Stimulated activated memory B cell treated with anti-CD40 and anti-IgM and Interleukin-4, amounts not matched to agents 10 μg/mL and 1 μg/mL and 100 μg/mL, for 72 hours (primary cell): ENCODE data around the gene CDH13.
A peak's percentile ranks its signal among the peaks of the same experiment; 100 is the strongest.

ENCODE experiments used
- ATAC-seq: fragments of 150-1000 bp; cut with Tn5 transposase; 2 replicates; pipeline ENCODE4 v1.10.0; 2021
- H3K27ac Mint-ChIP-seq: one replicate; pipeline ENCODE4 v1.8.0; 2022; ENCODE audit warnings: mild to moderate bottlenecking, mixed read lengths
- H3K27me3 Mint-ChIP-seq: one replicate; pipeline ENCODE4 v1.8.0; 2022; ENCODE audit warnings: mixed read lengths
- H3K36me3 Mint-ChIP-seq: one replicate; pipeline ENCODE4 v1.8.0; 2022; ENCODE audit warnings: mixed read lengths
- H3K4me1 Mint-ChIP-seq: one replicate; pipeline ENCODE4 v1.8.0; 2022; ENCODE audit warnings: mixed read lengths
- H3K4me3 Mint-ChIP-seq: one replicate; pipeline ENCODE4 v1.8.0; 2022; ENCODE audit warnings: mild to moderate bottlenecking, moderate library complexity, mixed read lengths
- H3K9me3 Mint-ChIP-seq: one replicate; pipeline ENCODE4 v1.8.0; 2022; ENCODE audit warnings: mixed read lengths

Gene CDH13

DNA sequence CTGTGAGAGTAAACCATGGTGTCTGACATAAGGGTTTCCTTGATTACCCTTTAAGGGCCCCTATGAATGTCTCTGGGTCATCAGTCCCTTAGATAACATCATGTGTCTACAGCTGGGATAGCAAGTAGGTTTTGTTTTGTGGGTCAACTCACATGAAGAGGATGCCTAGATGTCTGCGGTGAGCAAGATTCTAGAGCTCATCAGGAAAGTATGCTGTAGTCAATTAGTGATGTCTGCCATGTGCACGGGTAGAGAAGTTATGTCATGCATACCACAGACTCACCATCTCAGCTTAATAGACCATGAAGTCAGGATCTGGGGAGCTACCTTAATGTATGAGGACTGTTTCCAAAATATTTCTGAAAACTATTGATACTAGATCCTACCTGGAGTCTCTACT, 57.5 kb downstream of the CDH13 start:
- no peak for ATAC-seq
- Mint-ChIP-seq H3K27ac (no peak overlapping the region), H3K4me1 (no peaks in the 10 kb centered on the region), H3K4me3 (no peak overlapping the region), H3K27me3 (peaks cover 16% of the 10 kb centered on the region), H3K36me3 (no peaks in the 10 kb centered on the region), H3K9me3 (no peaks in the 10 kb centered on the region)

GRCh38 chr16:82685526-82685925, 58.8 kb downstream of the CDH13 start:
- H3K27ac Mint-ChIP-seq = no peak overlapping the region
- peaks cover 16% of the 10 kb centered on the region for H3K27me3 Mint-ChIP-seq
- no peaks in the 10 kb centered on the region for H3K9me3 Mint-ChIP-seq
- no peaks in the 10 kb centered on the region for H3K36me3 Mint-ChIP-seq
- no peaks in the 10 kb centered on the region for H3K4me1 Mint-ChIP-seq
- no peak for ATAC-seq
- no peak overlapping the region for H3K4me3 Mint-ChIP-seq

GRCh38 chr16:82694239-82694874, 67.6 kb downstream of the CDH13 start:
- ATAC-seq = no peak
- no peaks in the 10 kb centered on the region for H3K27me3 Mint-ChIP-seq
- no peaks in the 10 kb centered on the region for H3K9me3 Mint-ChIP-seq
- H3K4me1 Mint-ChIP-seq = no peaks in the 10 kb centered on the region
- no peaks in the 10 kb centered on the region for H3K36me3 Mint-ChIP-seq
- H3K4me3 Mint-ChIP-seq = no peak overlapping the region
- H3K27ac Mint-ChIP-seq = no peak overlapping the region

DNA sequence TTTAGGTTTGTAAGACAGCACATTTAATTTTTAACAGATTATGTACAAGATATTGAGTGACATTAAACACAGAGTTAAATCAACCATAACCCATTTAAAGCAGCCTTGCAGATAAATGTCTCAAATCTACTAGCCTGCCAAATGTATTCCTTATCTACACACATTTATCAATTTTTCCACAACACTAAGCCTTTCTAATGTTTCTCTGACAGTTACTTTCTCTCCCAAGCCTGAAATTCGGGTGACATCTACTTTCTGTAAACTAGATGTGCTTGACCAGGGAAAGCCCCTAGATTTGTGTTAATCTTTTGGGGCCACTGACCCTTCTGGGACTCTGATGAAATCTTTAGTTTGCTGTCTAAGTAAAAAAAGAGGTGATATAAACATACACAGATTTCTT, 69.0 kb downstream of the CDH13 start:
- H3K27ac Mint-ChIP-seq = no peak overlapping the region
- no peaks in the 10 kb centered on the region for H3K9me3 Mint-ChIP-seq
- ATAC-seq = no peak
- no peaks in the 10 kb centered on the region for H3K27me3 Mint-ChIP-seq
- no peak overlapping the region for H3K4me3 Mint-ChIP-seq
- H3K4me1 Mint-ChIP-seq = peaks cover 2% of the 10 kb centered on the region
- no peaks in the 10 kb centered on the region for H3K36me3 Mint-ChIP-seq

DNA sequence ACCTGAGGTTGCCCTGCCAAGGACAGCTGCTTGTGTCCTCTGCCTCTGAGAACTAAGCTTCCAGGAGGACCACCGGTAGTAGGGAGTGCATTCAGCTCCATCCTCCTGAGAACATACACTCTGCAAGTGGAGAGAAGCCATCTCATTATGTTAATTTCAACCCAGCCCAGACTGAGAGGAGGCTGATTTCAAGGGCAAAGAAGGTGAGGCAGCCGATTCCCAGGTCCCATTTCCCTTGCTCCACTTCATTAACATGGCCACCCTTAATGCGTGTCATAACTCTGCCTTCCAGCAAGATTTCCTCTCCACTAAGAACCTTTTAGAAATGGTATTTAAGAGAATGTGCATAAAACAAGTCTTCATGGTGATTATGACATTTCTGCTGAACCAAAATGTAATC, 72.5 kb downstream of the CDH13 start:
- ATAC-seq = no peak
- H3K4me1 Mint-ChIP-seq = peaks cover 9% of the 10 kb centered on the region
- no peak overlapping the region for H3K27ac Mint-ChIP-seq
- H3K27me3 Mint-ChIP-seq = peaks cover 12% of the 10 kb centered on the region
- no peaks in the 10 kb centered on the region for H3K36me3 Mint-ChIP-seq
- no peak overlapping the region for H3K4me3 Mint-ChIP-seq
- no peaks in the 10 kb centered on the region for H3K9me3 Mint-ChIP-seq

- peaks cover 9% of the 10 kb centered on the region for H3K4me1 Mint-ChIP-seq
- ATAC-seq = no peak
- no peak overlapping the region for H3K27ac Mint-ChIP-seq
- H3K27me3 Mint-ChIP-seq = peaks cover 12% of the 10 kb centered on the region
- H3K9me3 Mint-ChIP-seq = no peaks in the 10 kb centered on the region
- no peaks in the 10 kb centered on the region for H3K36me3 Mint-ChIP-seq
- no peak overlapping the region for H3K4me3 Mint-ChIP-seq
Measured at GRCh38 chr16:82699711-82700495, 73.1 kb downstream of the CDH13 start.

DNA sequence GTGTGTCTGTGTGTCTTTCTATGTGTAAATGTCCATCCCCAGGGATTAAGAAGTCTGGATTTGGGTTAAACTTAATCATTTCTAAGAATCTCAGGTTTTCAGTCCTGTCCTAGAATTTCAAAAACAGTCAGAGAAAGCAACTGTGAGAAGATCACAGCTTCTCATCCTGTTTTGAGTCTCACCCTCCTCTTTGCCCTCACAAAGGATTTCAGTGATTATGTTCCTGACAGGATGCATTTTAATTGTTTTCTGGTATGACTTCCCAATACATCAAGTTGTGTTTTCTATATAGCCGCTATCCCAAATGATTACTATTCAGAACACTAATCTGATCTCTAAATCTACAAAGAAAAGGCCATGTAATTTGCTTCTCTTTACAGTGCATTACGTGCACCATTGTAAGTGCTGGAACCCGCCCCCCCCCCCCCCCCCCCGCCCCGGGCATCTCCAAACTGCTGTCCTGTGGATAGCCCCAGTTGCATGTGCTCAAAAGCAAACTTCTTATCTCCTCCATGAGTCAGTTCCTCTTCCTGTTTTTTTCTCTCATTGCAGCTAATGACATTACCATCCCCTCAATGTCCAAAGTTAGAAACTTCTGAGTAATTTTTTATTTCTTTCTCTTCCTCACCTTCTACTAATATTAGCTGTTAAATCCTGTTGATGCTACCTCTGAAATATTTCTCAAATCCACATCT, 73.9 kb downstream of the CDH13 start:
- Mint-ChIP-seq H3K4me1 (peaks cover 9% of the 10 kb centered on the region), H3K9me3 (no peaks in the 10 kb centered on the region), H3K4me3 (no peak overlapping the region), H3K36me3 (no peaks in the 10 kb centered on the region), H3K27ac (peak overlapping the region; percentile 48), H3K27me3 (peaks cover 14% of the 10 kb centered on the region)
- peak; percentile 57 for ATAC-seq

- peak overlapping the region; percentile 48 for H3K27ac Mint-ChIP-seq
Measured at GRCh38 chr16:82701442-82701955, 74.7 kb downstream of the CDH13 start.

GRCh38 chr16:82703161-82703560, 76.4 kb downstream of the CDH13 start:
- H3K36me3 Mint-ChIP-seq = no peaks in the 10 kb centered on the region
- no peak overlapping the region for H3K4me3 Mint-ChIP-seq
- H3K4me1 Mint-ChIP-seq = peaks cover 9% of the 10 kb centered on the region
- H3K27ac Mint-ChIP-seq = no peak overlapping the region
- no peak for ATAC-seq
- peaks cover 23% of the 10 kb centered on the region for H3K27me3 Mint-ChIP-seq
- no peaks in the 10 kb centered on the region for H3K9me3 Mint-ChIP-seq

More at GRCh38 chr16:82701442-82701955, 74.7 kb downstream of the CDH13 start:
- Mint-ChIP-seq H3K27me3 (peaks cover 23% of the 10 kb centered on the region), H3K36me3 (no peaks in the 10 kb centered on the region), H3K4me3 (no peak overlapping the region), H3K9me3 (no peaks in the 10 kb centered on the region), H3K4me1 (peaks cover 9% of the 10 kb centered on the region)
- no peak for ATAC-seq

- no peak overlapping the region for H3K4me3 Mint-ChIP-seq
Measured at GRCh38 chr16:82703871-82704768, 77.4 kb downstream of the CDH13 start.

DNA sequence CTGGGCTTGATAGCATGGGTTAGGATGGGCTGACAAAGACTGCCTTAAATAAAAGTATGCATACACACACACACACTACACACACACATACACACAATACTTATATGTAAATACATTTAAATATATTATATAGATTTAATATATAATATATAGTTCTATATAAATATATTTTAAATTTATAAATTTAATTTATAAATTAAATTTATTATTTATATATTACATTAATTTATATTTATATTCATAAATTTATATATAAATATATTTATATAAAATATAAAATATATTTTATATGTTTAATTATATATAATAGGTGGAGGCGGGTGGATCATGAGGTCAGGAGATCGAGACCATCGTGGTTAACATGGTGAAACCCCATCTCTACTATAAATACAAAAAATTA, 83.2 kb downstream of the CDH13 start:
- Mint-ChIP-seq H3K4me1 (no peaks in the 10 kb centered on the region), H3K27ac (no peak overlapping the region), H3K4me3 (no peak overlapping the region), H3K27me3 (peaks cover 11% of the 10 kb centered on the region), H3K9me3 (no peaks in the 10 kb centered on the region), H3K36me3 (no peaks in the 10 kb centered on the region)
- ATAC-seq = no peak

More at GRCh38 chr16:82703871-82704768, 77.4 kb downstream of the CDH13 start:
- Mint-ChIP-seq H3K27me3 (peaks cover 23% of the 10 kb centered on the region), H3K36me3 (no peaks in the 10 kb centered on the region), H3K4me1 (peaks cover 9% of the 10 kb centered on the region), H3K9me3 (no peaks in the 10 kb centered on the region), H3K27ac (no peak overlapping the region)
- ATAC-seq = no peak

- Mint-ChIP-seq H3K27ac (no peak overlapping the region), H3K27me3 (no peaks in the 10 kb centered on the region), H3K4me1 (no peaks in the 10 kb centered on the region), H3K9me3 (peaks cover 4% of the 10 kb centered on the region), H3K4me3 (no peak overlapping the region), H3K36me3 (peaks cover 5% of the 10 kb centered on the region)
- ATAC-seq = no peak
Measured at GRCh38 chr16:82713778-82714177, 87.0 kb downstream of the CDH13 start.

GRCh38 chr16:82715160-82715559, 88.4 kb downstream of the CDH13 start:
- H3K36me3 Mint-ChIP-seq = peaks cover 5% of the 10 kb centered on the region
- no peaks in the 10 kb centered on the region for H3K27me3 Mint-ChIP-seq
- no peaks in the 10 kb centered on the region for H3K4me1 Mint-ChIP-seq
- H3K27ac Mint-ChIP-seq = no peak overlapping the region
- H3K9me3 Mint-ChIP-seq = peaks cover 4% of the 10 kb centered on the region
- H3K4me3 Mint-ChIP-seq = no peak overlapping the region
- ATAC-seq = no peak

DNA sequence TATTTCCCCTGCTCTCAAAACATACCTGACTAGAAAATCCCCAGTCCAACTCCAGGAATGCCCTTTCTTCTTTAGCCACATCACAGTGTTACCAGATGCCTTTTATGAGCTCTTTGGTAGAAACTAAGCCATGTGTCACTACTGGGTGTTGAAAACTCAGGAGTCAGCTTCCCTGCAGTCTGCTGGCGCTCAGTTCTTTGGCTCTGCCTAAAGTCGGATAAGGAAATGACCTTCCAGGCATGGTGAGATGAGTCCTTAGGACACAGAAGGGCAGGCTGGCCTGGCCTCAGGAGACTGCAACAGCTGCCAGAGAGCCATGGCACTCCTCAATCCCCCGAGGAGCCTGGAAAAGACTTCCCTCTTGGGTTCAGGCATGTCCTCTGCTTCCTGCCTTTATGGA, 89.1 kb downstream of the CDH13 start:
- no peak for ATAC-seq
- Mint-ChIP-seq H3K4me3 (no peak overlapping the region), H3K27ac (no peak overlapping the region), H3K36me3 (peaks cover 5% of the 10 kb centered on the region), H3K4me1 (no peaks in the 10 kb centered on the region), H3K9me3 (peaks cover 4% of the 10 kb centered on the region), H3K27me3 (no peaks in the 10 kb centered on the region)
